SK-N-SH treated with all-trans-retinoic acid at 6 μM for 48 hours (cell line): ENCODE results near the gene SMIM22.

ENCODE experiments used
- ATAC-seq: fragments of 200-7000 bp; cut with Tn5 transposase; 3 replicates; pipeline ENCODE4 v1.9.1; 2020; ENCODE audit warnings: mild to moderate bottlenecking, moderate library complexity
- ARNTL ChIP-seq: fragments of 450-650 bp; formaldehyde crosslinking; IDR thresholded peaks from 2 replicates; pipeline ENCODE4 v1.5.0; 2020; ENCODE audit warnings: low read depth, mild to moderate bottlenecking, moderate library complexity, borderline replicate concordance
- CREB5 ChIP-seq: fragments of 250-450 bp; sonication (Bioruptor Pico); IDR thresholded peaks from 2 replicates; pipeline ENCODE4 v1.5.1; 2020; ENCODE audit warnings: low read depth, mild to moderate bottlenecking, moderate library complexity
- CSDC2 ChIP-seq: fragments of 250-450 bp; sonication (Bioruptor Pico); IDR thresholded peaks from 2 replicates; pipeline ENCODE4 v1.5.0; 2020; ENCODE audit warnings: mild to moderate bottlenecking, moderate library complexity
- CSRNP3 ChIP-seq: fragments of 250-450 bp; sonication (Bioruptor Pico); IDR thresholded peaks from 2 replicates; pipeline ENCODE4 v1.5.1; 2021; ENCODE audit warnings: mild to moderate bottlenecking, moderate library complexity
- ESRRG ChIP-seq: fragments of 250-450 bp; sonication (Bioruptor Pico); IDR thresholded peaks from 2 replicates; pipeline ENCODE4 v1.6.1; 2021; ENCODE audit warnings: mild to moderate bottlenecking
- GLIS3 ChIP-seq: fragments of 250-450 bp; sonication (Bioruptor Pico); IDR thresholded peaks from 2 replicates; pipeline ENCODE4 v1.5.0; 2020; ENCODE audit warnings: mild to moderate bottlenecking, moderate library complexity
- ISL1 ChIP-seq: fragments of 250-450 bp; sonication (Bioruptor Pico); IDR thresholded peaks from 2 replicates; pipeline ENCODE4 v2.1.2; 2022; ENCODE audit warnings: mild to moderate bottlenecking, moderate library complexity
- OSR1 ChIP-seq: fragments of 250-450 bp; sonication (Bioruptor Pico); IDR thresholded peaks from 2 replicates; pipeline ENCODE4 v1.8.0; 2022; ENCODE audit warnings: moderate library complexity, mild to moderate bottlenecking, inconsistent platforms
- PATZ1 ChIP-seq: fragments of 250-450 bp; sonication (Bioruptor Pico); IDR thresholded peaks from 2 replicates; pipeline ENCODE4 v1.8.0; 2020; ENCODE audit warnings: mild to moderate bottlenecking, moderate library complexity, borderline replicate concordance
- PPARA ChIP-seq: fragments of 250-450 bp; sonication (Bioruptor Pico); IDR thresholded peaks from 2 replicates; pipeline ENCODE4 v1.5.0; 2020; ENCODE audit warnings: mild to moderate bottlenecking, borderline replicate concordance
- RARB ChIP-seq: fragments of 250-450 bp; sonication (Bioruptor Pico); IDR thresholded peaks from 2 replicates; pipeline ENCODE4 v1.8.0; 2021; ENCODE audit warnings: mild to moderate bottlenecking, moderate library complexity
- SNAI2 ChIP-seq: fragments of 250-450 bp; sonication (Bioruptor Pico); IDR thresholded peaks from 2 replicates; pipeline ENCODE4 v1.5.0; 2020; ENCODE audit warnings: mild to moderate bottlenecking, moderate library complexity
- TCF4 ChIP-seq: fragments of 250-450 bp; sonication (Bioruptor Pico); IDR thresholded peaks from 2 replicates; pipeline ENCODE4 v1.8.0; 2021; ENCODE audit warnings: mild to moderate bottlenecking, moderate library complexity, borderline replicate concordance
- TSHZ2 ChIP-seq: fragments of 250-450 bp; sonication (Bioruptor Pico); IDR thresholded peaks from 2 replicates; pipeline ENCODE4 v1.5.0; 2020; ENCODE audit warnings: mild to moderate bottlenecking, moderate library complexity
- ZC3H10 ChIP-seq: fragments of 250-450 bp; sonication (Bioruptor Pico); IDR thresholded peaks from 2 replicates; pipeline ENCODE4 v1.5.1; 2021; ENCODE audit warnings: mild to moderate bottlenecking, moderate library complexity
- ZFP3 ChIP-seq: fragments of 250-450 bp; sonication (Bioruptor Pico); IDR thresholded peaks from 2 replicates; pipeline ENCODE4 v1.5.0; 2020; ENCODE audit warnings: mild to moderate bottlenecking, moderate library complexity
- ZNF70 ChIP-seq: fragments of 450-650 bp; formaldehyde crosslinking; IDR thresholded peaks from 2 replicates; pipeline ENCODE4 v1.5.0; 2020; ENCODE audit warnings: mild to moderate bottlenecking, moderate library complexity
- ZNF8 ChIP-seq: fragments of 450-650 bp; formaldehyde crosslinking; IDR thresholded peaks from 2 replicates; pipeline ENCODE4 v1.5.0; 2020; ENCODE audit warnings: mild to moderate bottlenecking, moderate library complexity

Gene SMIM22

GRCh38 chr16:4832698-4833343 lies 37.7 kb downstream of the SMIM22 start:
- TF ChIP-seq PATZ1 (CRISPR knock-in tag): no peak
- TF ChIP-seq TSHZ2 (CRISPR knock-in tag): no peak
- no peak for TF ChIP-seq ZC3H10 (CRISPR knock-in tag)
- no peak for TF ChIP-seq RARB
- TF ChIP-seq ZNF8 (CRISPR knock-in tag): no peak
- TF ChIP-seq CSRNP3 (CRISPR knock-in tag): no peak
- ATAC-seq: no peak

GRCh38 chr16:4833584-4833983 lies 38.4 kb downstream of the SMIM22 start:
- TF ChIP-seq ZNF70 (CRISPR knock-in tag) (no peak), GLIS3 (CRISPR knock-in tag) (no peak), PPARA (CRISPR knock-in tag) (no peak), ZNF8 (CRISPR knock-in tag) (no peak), ESRRG (no peak), ISL1 (CRISPR knock-in tag) (no peak), ZC3H10 (CRISPR knock-in tag) (no peak), CSRNP3 (CRISPR knock-in tag) (no peak), ARNTL (CRISPR knock-in tag) (no peak), TSHZ2 (CRISPR knock-in tag) (no peak), CREB5 (CRISPR knock-in tag) (no peak), OSR1 (CRISPR knock-in tag) (no peak), CSDC2 (CRISPR knock-in tag) (no peak), ZFP3 (CRISPR knock-in tag) (no peak), SNAI2 (CRISPR knock-in tag) (no peak), TCF4 (no peak)
- TF ChIP-seq, all 23 proteins: peak for 0
- no peak for ATAC-seq
